NK-92 (cell line): ENCODE measurements around the gene MPST.

ENCODE experiments used
- DNase-seq: peaks from one replicate; lab custom pipeline; 2025; ENCODE audit not compliant: unreplicated experiment; lab: John Stamatoyannopoulos, UW

MPST gene

GRCh38 chr22:37021710-37022482 is 2.4 kb downstream of the MPST start:
- no peak for DNase-seq

GRCh38 chr22:37022483-37023337 is 3.2 kb downstream of the MPST start:
- no peak for DNase-seq

GRCh38 chr22:37023743-37024338 is 4.3 kb downstream of the MPST start:
- DNase-seq = no peak

- DNase-seq = no peak
Measured at GRCh38 chr22:37024339-37025157, 5.0 kb downstream of the MPST start.

GRCh38 chr22:37025500-37026070 is 6.0 kb downstream of the MPST start:
- no peak for DNase-seq

GRCh38 chr22:37026325-37026724 is 6.8 kb downstream of the MPST start:
- DNase-seq = no peak

GRCh38 chr22:37027556-37027955 is 8.0 kb downstream of the MPST start:
- DNase-seq = no peak

- DNase-seq = no peak
Measured at GRCh38 chr22:37028692-37029674, 9.4 kb downstream of the MPST start.

- DNase-seq = no peak
Measured at GRCh38 chr22:37030560-37031281, 11.2 kb downstream of the MPST start.

- DNase-seq = no peak
Measured at GRCh38 chr22:37032134-37032534, 12.6 kb downstream of the MPST start.

GRCh38 chr22:37032535-37033460 is 13.3 kb downstream of the MPST start:
- no peak for DNase-seq

- DNase-seq = no peak
Measured at GRCh38 chr22:37033605-37034430, 14.3 kb downstream of the MPST start.

GRCh38 chr22:37036655-37037377 is 17.3 kb downstream of the MPST start:
- DNase-seq = no peak

- no peak for DNase-seq
Measured at GRCh38 chr22:37037669-37038068, 18.1 kb downstream of the MPST start.

- no peak for DNase-seq
Measured at GRCh38 chr22:37039466-37039865, 19.9 kb downstream of the MPST start.

GRCh38 chr22:37043209-37043827 is 23.8 kb downstream of the MPST start:
- no peak for DNase-seq
